ENCODE measurements around the gene MYL7. TPM values are rescaled to one million over a fixed set of nuclear protein-coding genes. Genes with fewer than 3 reads are reported as not detected.

MYL7 gene
- polyA plus RNA-seq, 3 donors: not detected

GRCh38 chr7:44096326-44096881, 44.7 kb downstream of the MYL7 start:
- Histone ChIP-seq H3K4me2 (replicated peaks; ENCODE audit: extremely low read depth, low read length, poor library complexity, severe bottlenecking) (no peak overlapping the region), H3K4me1 (ENCODE audit: control insufficient read depth in 1 of 2, insufficient read depth in 2 of 2, low read length in 2 of 2) (no peaks in the 10 kb centered on the region), H3K4me3 (replicated peaks in 1 of 3; ENCODE audit: low read depth in 2 of 3, low read length in 3 of 3) (no peak overlapping the region), H2AFZ (ENCODE audit: insufficient read depth, low read depth, low read length, poor library complexity, severe bottlenecking) (no peak overlapping the region), H4K20me1 (ENCODE audit: insufficient read depth, low read length) (no peaks in the 10 kb centered on the region), H3K9ac (ENCODE audit: insufficient read depth, low read length, poor library complexity, severe bottlenecking) (no peak overlapping the region), H3K36me3 (replicated peaks in 1 of 2; ENCODE audit: control insufficient read depth in 1 of 2, insufficient read depth in 2 of 2, low read length in 2 of 2) (no peaks in the 10 kb centered on the region), H3K79me2 (ENCODE audit: insufficient read depth, low read length) (no peaks in the 10 kb centered on the region), H3K27me3 (ENCODE audit: control insufficient read depth in 2 of 2, insufficient read depth in 2 of 2, low read length in 2 of 2) (no peaks in the 10 kb centered on the region), H3K27ac (ENCODE audit: low read depth in 1 of 2, low read length in 2 of 2) (no peak overlapping the region), H3K9me3 (replicated peaks in 1 of 2; ENCODE audit: control insufficient read depth in 1 of 2, insufficient read depth in 1 of 2, low read length in 2 of 2) (no peaks in the 10 kb centered on the region)
- TF ChIP-seq, protein P1, sequence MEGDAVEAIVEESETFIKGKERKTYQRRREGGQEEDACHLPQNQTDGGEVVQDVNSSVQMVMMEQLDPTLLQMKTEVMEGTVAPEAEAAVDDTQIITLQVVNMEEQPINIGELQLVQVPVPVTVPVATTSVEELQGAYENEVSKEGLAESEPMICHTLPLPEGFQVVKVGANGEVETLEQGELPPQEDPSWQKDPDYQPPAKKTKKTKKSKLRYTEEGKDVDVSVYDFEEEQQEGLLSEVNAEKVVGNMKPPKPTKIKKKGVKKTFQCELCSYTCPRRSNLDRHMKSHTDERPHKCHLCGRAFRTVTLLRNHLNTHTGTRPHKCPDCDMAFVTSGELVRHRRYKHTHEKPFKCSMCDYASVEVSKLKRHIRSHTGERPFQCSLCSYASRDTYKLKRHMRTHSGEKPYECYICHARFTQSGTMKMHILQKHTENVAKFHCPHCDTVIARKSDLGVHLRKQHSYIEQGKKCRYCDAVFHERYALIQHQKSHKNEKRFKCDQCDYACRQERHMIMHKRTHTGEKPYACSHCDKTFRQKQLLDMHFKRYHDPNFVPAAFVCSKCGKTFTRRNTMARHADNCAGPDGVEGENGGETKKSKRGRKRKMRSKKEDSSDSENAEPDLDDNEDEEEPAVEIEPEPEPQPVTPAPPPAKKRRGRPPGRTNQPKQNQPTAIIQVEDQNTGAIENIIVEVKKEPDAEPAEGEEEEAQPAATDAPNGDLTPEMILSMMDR (IDR thresholded peaks at IDR 0.05): no peak
- Mint-ChIP-seq H3K27ac (no peak overlapping the region), H3K27me3 (ENCODE audit: low read depth in 3 of 3) (peaks cover 0 to 5% (median 3%) of the 10 kb centered on the region in 3 donors), H3K36me3 (no peaks in the 10 kb centered on the region), H3K4me1 (peaks cover 11% of the 10 kb centered on the region), H3K4me3 (no peak overlapping the region), H3K9me3 (peaks cover 0 to 6% (median 0%) of the 10 kb centered on the region in 7 donors)
- intact Hi-C loops (cut with micrococcal nuclease): no loop called here
- DNase-seq: no peak
- 94% methylated on average over 8 of the region's 8 CpGs for WGBS (ENCODE audit: insufficient coverage)

DNA sequence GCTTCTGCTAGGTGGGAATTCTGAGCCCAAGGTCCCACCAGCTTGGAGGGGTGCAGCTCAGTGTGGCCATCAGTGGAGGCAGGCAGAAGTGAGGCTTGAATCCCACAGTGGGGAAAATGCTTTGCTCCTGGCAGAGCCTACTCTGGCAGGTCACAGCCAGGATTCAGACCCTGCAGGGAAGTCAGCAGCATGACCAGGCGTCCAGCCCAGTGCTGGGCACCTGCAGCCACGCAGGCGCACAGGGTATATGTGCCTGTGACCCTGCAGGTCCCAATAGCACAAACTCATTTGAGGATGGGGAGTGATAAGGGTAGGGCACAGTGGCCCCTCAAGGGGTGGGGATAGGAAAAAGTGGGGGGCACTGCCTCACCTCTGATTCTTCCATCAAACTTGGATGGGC, 45.4 kb downstream of the MYL7 start:
- H3K27me3 ChIP-seq (ENCODE audit: control insufficient read depth in 2 of 2, insufficient read depth in 2 of 2, low read length in 2 of 2): no peaks in the 10 kb centered on the region

More for the DNA sequence above, 45.4 kb downstream of the MYL7 start:
- no peak overlapping the region for H3K4me3 Mint-ChIP-seq
- H3K79me2 ChIP-seq (ENCODE audit: insufficient read depth, low read length): no peaks in the 10 kb centered on the region
- no peaks in the 10 kb centered on the region for H4K20me1 ChIP-seq (ENCODE audit: insufficient read depth, low read length)
- TF ChIP-seq, protein P1 (IDR thresholded peaks at IDR 0.05): no peak
- H3K27ac Mint-ChIP-seq: no peak overlapping the region
- WGBS (ENCODE audit: insufficient coverage): 94% methylated on average over 2 of the region's 3 CpGs
- no peak overlapping the region for H3K4me2 ChIP-seq (replicated peaks; ENCODE audit: extremely low read depth, low read length, poor library complexity, severe bottlenecking)
- H3K36me3 Mint-ChIP-seq: no peaks in the 10 kb centered on the region
- H3K27me3 Mint-ChIP-seq (ENCODE audit: low read depth in 3 of 3): peaks cover 2 to 5% (median 3%) of the 10 kb centered on the region in 3 donors
- no peaks in the 10 kb centered on the region for H3K9me3 ChIP-seq (replicated peaks in 1 of 2; ENCODE audit: control insufficient read depth in 1 of 2, insufficient read depth in 1 of 2, low read length in 2 of 2)
- H3K36me3 ChIP-seq (replicated peaks in 1 of 2; ENCODE audit: control insufficient read depth in 1 of 2, insufficient read depth in 2 of 2, low read length in 2 of 2): no peaks in the 10 kb centered on the region
- H3K27ac ChIP-seq (ENCODE audit: low read depth in 1 of 2, low read length in 2 of 2): no peak overlapping the region
- intact Hi-C loops (cut with micrococcal nuclease): no loop called here
- H3K4me3 ChIP-seq (replicated peaks in 1 of 3; ENCODE audit: low read depth in 2 of 3, low read length in 3 of 3): no peak overlapping the region
- no peak overlapping the region for H3K9ac ChIP-seq (ENCODE audit: insufficient read depth, low read length, poor library complexity, severe bottlenecking)
- no peaks in the 10 kb centered on the region for H3K4me1 ChIP-seq (ENCODE audit: control insufficient read depth in 1 of 2, insufficient read depth in 2 of 2, low read length in 2 of 2)
- peaks cover 11% of the 10 kb centered on the region for H3K4me1 Mint-ChIP-seq
- H3K9me3 Mint-ChIP-seq: peaks cover 0 to 6% (median 0%) of the 10 kb centered on the region in 7 donors
- no peak overlapping the region for H2AFZ ChIP-seq (ENCODE audit: insufficient read depth, low read depth, low read length, poor library complexity, severe bottlenecking)
- DNase-seq: no peak
